GM23248 (cell line): Measurements from ENCODE around the gene TH.

Experiments used
- EZH2 ChIP-seq: fragments of 200-600 bp; sonication (generic); IDR thresholded peaks from 2 replicates; pipeline ENCODE4 v1.6.1; 2018; ENCODE audit warnings: antibody characterized with exemption, mild to moderate bottlenecking; ENCODE audit not compliant: insufficient read depth, poor library complexity, severe bottlenecking
- EZH2phosphoT487 ChIP-seq: fragments of 200-600 bp; sonication (generic); IDR thresholded peaks from 2 replicates; pipeline ENCODE4 v1.6.1; 2018; ENCODE audit warnings: antibody characterized with exemption, moderate library complexity, mild to moderate bottlenecking, low read depth; ENCODE audit not compliant: insufficient read depth

DNA sequence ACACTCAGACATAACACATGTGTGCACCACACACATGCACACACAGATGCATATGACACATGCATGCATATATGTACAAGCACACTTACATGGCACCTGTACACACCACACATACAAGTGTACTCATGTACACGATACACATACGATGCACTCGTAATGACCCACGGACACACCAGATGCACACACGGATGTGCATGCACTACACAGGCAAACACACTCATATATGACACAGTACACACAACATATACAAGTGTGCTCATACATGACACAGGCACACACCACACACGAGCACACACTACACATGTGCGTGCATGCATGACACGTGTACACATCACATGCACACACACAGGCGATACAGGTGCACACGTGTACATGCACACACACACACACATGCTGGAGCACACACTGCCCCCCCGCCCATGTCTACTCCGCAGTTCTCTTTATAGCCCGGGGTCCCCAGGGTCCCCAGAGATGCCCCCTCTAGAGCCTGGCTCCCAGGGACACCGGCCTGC is 4.8 kb upstream of the TH start:
- TF ChIP-seq EZH2 (no peak), EZH2phosphoT487 (no peak)
